Measurements from ENCODE around the gene PTGDR2. TPM values are rescaled to one million over a fixed set of nuclear protein-coding genes. Genes with fewer than 3 reads are reported as not detected.

PTGDR2 gene
- total and polyA plus RNA-seq, 4 donors: 1.2 to 3.8 (median 2.5) TPM

- H3K36me3 ChIP-seq (ENCODE audit: control insufficient read depth, insufficient read depth, low read length): peaks cover 3% of the 10 kb centered on the region
- H3K27me3 ChIP-seq (ENCODE audit: control insufficient read depth, insufficient read depth, low read length): no peaks in the 10 kb centered on the region
- no peak overlapping the region for H3K27ac ChIP-seq (ENCODE audit: low read depth, low read length)
- H3K4me1 ChIP-seq (ENCODE audit: control insufficient read depth, insufficient read depth, low read length): peaks cover 39% of the 10 kb centered on the region
- no peak for DNase-seq (ENCODE audit: low read depth in 4 of 6, low spot score in 6 of 6)
- no peak overlapping the region for H3K4me3 ChIP-seq (ENCODE audit: low read depth, low read length)
- no peaks in the 10 kb centered on the region for H3K9me3 ChIP-seq (ENCODE audit: control insufficient read depth, insufficient read depth, low read length)
- 88% methylated on average over 7 of the region's 7 CpGs for WGBS (ENCODE audit: insufficient coverage)
These were observed 13.7 kb upstream of the PTGDR2 start for GRCh38 chr11:60869451-60869825.

- no peak for DNase-seq (ENCODE audit: low read depth in 4 of 6, low spot score in 6 of 6)
- Histone ChIP-seq H3K27ac (ENCODE audit: low read depth, low read length) (no peak overlapping the region), H3K9me3 (ENCODE audit: control insufficient read depth, insufficient read depth, low read length) (no peaks in the 10 kb centered on the region), H3K36me3 (ENCODE audit: control insufficient read depth, insufficient read depth, low read length) (no peaks in the 10 kb centered on the region), H3K4me1 (ENCODE audit: control insufficient read depth, insufficient read depth, low read length) (peaks cover 39% of the 10 kb centered on the region), H3K4me3 (ENCODE audit: low read depth, low read length) (no peak overlapping the region), H3K27me3 (ENCODE audit: control insufficient read depth, insufficient read depth, low read length) (no peaks in the 10 kb centered on the region)
- WGBS (ENCODE audit: insufficient coverage): 83% methylated on average over 7 of the region's 10 CpGs
These were observed 13.1 kb upstream of the PTGDR2 start for GRCh38 chr11:60868682-60869450.

- Histone ChIP-seq H3K36me3 (ENCODE audit: control insufficient read depth, insufficient read depth, low read length) (no peaks in the 10 kb centered on the region), H3K27ac (ENCODE audit: low read depth, low read length) (no peak overlapping the region), H3K4me3 (ENCODE audit: low read depth, low read length) (no peak overlapping the region), H3K27me3 (ENCODE audit: control insufficient read depth, insufficient read depth, low read length) (no peaks in the 10 kb centered on the region), H3K9me3 (ENCODE audit: control insufficient read depth, insufficient read depth, low read length) (no peaks in the 10 kb centered on the region), H3K4me1 (ENCODE audit: control insufficient read depth, insufficient read depth, low read length) (peaks cover 35% of the 10 kb centered on the region)
- DNase-seq (ENCODE audit: low read depth in 4 of 6, low spot score in 6 of 6): no peak
- WGBS (ENCODE audit: insufficient coverage): 84% methylated on average over 8 of the region's 10 CpGs
These were observed 12.3 kb upstream of the PTGDR2 start for GRCh38 chr11:60867871-60868681.

DNA sequence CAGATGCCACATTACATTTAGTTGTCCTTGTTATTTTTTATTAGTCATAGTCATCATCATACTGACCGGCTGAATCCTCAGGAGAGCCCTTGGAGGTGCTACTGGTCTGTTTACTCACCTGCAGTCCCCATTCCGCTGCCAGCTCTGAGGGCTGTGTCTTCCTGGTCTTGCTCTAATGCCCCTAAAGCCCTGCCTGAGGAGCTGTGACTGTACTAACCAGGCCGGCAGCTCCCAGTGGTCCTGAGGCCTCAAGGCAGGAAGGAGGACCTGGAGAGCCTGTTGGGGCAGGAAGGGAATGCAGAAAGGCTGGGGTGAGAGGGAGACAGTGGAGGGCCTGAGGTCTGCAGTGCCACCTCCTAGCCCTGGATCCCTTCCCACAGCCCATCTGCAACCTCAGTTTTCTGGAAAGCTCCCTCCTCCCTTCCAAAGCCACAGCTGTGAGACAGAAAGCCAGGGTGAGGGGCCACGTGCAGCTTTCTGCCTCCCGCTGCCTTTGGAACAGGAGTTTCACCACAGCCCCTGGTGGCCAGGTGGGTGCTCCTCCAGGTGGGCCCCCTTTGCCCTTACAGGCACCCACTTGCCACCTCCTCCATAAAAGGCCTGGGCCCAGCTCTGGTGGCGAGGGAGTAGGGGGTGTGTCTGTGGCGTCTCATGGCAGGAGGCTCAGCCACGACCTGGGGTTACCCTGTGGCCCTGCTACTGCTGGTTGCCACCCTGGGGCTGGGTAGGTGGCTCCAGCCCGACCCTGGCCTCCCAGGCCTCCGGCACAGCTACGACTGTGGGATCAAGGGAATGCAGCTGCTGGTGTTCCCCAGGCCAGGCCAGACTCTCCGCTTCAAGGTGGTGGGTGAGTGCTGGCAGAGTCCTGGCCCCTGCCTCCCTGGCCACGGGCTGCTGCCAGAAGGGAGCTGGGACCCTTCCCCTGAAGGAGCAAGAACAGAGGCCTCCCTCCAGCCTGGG lies 11.4 kb upstream of the PTGDR2 start, which contains the start of gene ZP1:
Gene ZP1, plus strand, starts transcription at position 632 of the 960 bp plus-strand sequence. Its CDS starts 20 bp downstream, at position 652.
- Histone ChIP-seq H3K4me3 (ENCODE audit: low read depth, low read length) (no peak within 1 kb of the TSS), H3K9me3 (ENCODE audit: control insufficient read depth, insufficient read depth, low read length) (no peaks in the 10 kb centered on the region), H3K27me3 (ENCODE audit: control insufficient read depth, insufficient read depth, low read length) (no peaks in the 10 kb centered on the region), H3K27ac (ENCODE audit: low read depth, low read length) (no peak within 1 kb of the TSS), H3K4me1 (ENCODE audit: control insufficient read depth, insufficient read depth, low read length) (peaks cover 30% of the 10 kb centered on the region), H3K36me3 (ENCODE audit: control insufficient read depth, insufficient read depth, low read length) (no peaks in the 10 kb centered on the region)
- WGBS (ENCODE audit: insufficient coverage): 60% methylated on average over 11 of the region's 13 CpGs
- DNase-seq (ENCODE audit: low read depth in 4 of 6, low spot score in 6 of 6): no peak

GRCh38 chr11:60864856-60865513 lies 9.2 kb upstream of the PTGDR2 start:
- Histone ChIP-seq H3K27ac (ENCODE audit: low read depth, low read length) (no peak overlapping the region), H3K4me3 (ENCODE audit: low read depth, low read length) (no peak overlapping the region), H3K36me3 (ENCODE audit: control insufficient read depth, insufficient read depth, low read length) (no peaks in the 10 kb centered on the region), H3K27me3 (ENCODE audit: control insufficient read depth, insufficient read depth, low read length) (no peaks in the 10 kb centered on the region), H3K4me1 (ENCODE audit: control insufficient read depth, insufficient read depth, low read length) (peaks cover 24% of the 10 kb centered on the region), H3K9me3 (ENCODE audit: control insufficient read depth, insufficient read depth, low read length) (no peaks in the 10 kb centered on the region)
- DNase-seq (ENCODE audit: low read depth in 4 of 6, low spot score in 6 of 6): no peak
- WGBS (ENCODE audit: insufficient coverage): 81% methylated on average over 7 of the region's 7 CpGs

DNA sequence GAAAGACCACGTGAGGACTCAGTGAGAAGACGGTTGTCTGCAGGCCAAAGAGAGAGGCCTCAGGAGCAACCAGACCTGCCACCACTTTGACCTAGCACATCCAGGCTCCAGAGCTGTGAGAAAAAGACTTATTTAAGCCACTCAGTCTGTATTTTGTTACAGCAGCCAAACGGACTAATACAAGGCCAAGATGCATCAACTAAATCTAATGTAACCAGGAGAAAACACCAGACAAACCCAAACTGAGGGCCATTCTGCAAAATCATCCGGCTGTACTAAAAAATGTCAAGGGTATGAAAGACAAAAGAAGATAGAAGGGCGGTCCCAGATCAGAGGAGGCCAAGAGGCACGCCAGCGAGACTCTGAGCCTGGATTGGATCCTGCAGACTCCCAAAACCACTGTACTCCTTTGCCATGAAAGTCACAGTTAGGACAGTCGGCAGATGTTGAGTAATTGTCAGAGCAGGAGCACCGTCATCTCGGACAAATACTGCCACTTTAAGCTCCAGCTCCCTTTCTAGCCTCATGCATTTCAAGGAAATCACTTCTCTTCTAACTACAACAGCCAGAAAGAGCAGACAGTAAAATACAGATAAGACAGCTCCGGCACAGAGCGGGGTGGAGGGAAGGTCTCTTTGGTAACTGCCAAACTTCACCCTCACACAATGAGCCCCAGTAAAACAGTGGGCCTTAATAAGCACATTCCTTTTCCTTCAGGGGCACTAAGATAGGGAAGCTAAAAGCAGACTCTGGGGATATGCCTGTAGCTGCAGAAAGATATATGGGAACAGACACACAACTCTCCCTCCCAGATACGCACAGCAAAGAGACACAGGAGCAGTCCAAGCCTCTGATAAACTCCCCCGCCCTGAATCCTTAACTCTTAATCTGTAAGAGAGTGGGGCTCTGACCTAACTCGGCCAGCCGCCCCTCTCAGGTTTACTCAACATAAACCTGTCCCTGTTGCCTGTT lies 8.1 kb upstream of the PTGDR2 start:
- WGBS (ENCODE audit: insufficient coverage): 79% methylated on average over 9 of the region's 16 CpGs
- no peak for DNase-seq (ENCODE audit: low read depth in 4 of 6, low spot score in 6 of 6)
- Histone ChIP-seq H3K27ac (ENCODE audit: low read depth, low read length) (no peak overlapping the region), H3K27me3 (ENCODE audit: control insufficient read depth, insufficient read depth, low read length) (no peaks in the 10 kb centered on the region), H3K4me3 (ENCODE audit: low read depth, low read length) (no peak overlapping the region), H3K36me3 (ENCODE audit: control insufficient read depth, insufficient read depth, low read length) (no peaks in the 10 kb centered on the region), H3K9me3 (ENCODE audit: control insufficient read depth, insufficient read depth, low read length) (no peaks in the 10 kb centered on the region), H3K4me1 (ENCODE audit: control insufficient read depth, insufficient read depth, low read length) (peaks cover 26% of the 10 kb centered on the region)

DNA sequence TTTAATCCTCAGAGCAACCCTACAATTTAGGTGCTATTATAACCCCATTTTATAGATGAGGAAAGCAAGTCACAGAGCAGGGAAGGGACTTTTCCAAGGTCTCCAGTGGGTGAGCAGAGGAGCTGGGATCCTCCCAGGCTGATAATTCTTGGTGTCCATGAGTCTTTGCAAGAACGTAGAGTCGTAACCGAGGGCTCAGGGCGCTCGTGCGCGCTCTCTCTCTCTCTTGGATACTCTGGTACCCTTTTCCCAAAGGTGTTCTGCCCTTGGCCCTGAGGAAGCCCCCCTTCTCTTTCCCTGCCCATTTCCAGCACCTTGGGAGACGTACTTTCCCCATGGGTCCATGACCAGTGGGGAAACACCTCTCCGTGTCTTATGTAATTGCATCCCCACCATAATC lies 6.4 kb upstream of the PTGDR2 start:
- H3K9me3 ChIP-seq (ENCODE audit: control insufficient read depth, insufficient read depth, low read length): no peaks in the 10 kb centered on the region
- no peaks in the 10 kb centered on the region for H3K27me3 ChIP-seq (ENCODE audit: control insufficient read depth, insufficient read depth, low read length)
- H3K4me3 ChIP-seq (ENCODE audit: low read depth, low read length): no peak overlapping the region
- DNase-seq (ENCODE audit: low read depth in 4 of 6, low spot score in 6 of 6): no peak
- H3K36me3 ChIP-seq (ENCODE audit: control insufficient read depth, insufficient read depth, low read length): no peaks in the 10 kb centered on the region
- 92% methylated on average over 9 of the region's 9 CpGs for WGBS (ENCODE audit: insufficient coverage)
- H3K27ac ChIP-seq (ENCODE audit: low read depth, low read length): no peak overlapping the region
- H3K4me1 ChIP-seq (ENCODE audit: control insufficient read depth, insufficient read depth, low read length): peaks cover 20% of the 10 kb centered on the region

GRCh38 chr11:60860943-60861342 lies 5.2 kb upstream of the PTGDR2 start:
- no peaks in the 10 kb centered on the region for H3K36me3 ChIP-seq (ENCODE audit: control insufficient read depth, insufficient read depth, low read length)
- H3K4me1 ChIP-seq (ENCODE audit: control insufficient read depth, insufficient read depth, low read length): peaks cover 16% of the 10 kb centered on the region
- H3K9me3 ChIP-seq (ENCODE audit: control insufficient read depth, insufficient read depth, low read length): no peaks in the 10 kb centered on the region
- no peaks in the 10 kb centered on the region for H3K27me3 ChIP-seq (ENCODE audit: control insufficient read depth, insufficient read depth, low read length)
- 27% methylated on average over 7 of the region's 7 CpGs for WGBS (ENCODE audit: insufficient coverage)
- H3K27ac ChIP-seq (ENCODE audit: low read depth, low read length): no peak overlapping the region
- DNase-seq (ENCODE audit: low read depth in 4 of 6, low spot score in 6 of 6): peak in 4 of 6 donors; percentile 23 to 64 (median 41)
- no peak overlapping the region for H3K4me3 ChIP-seq (ENCODE audit: low read depth, low read length)
